MM.1S (cell line): ENCODE measurements around the gene ARGLU1.

Source experiments
- EZH2 ChIP-seq: fragments of 300-600 bp; sonication (generic); optimal IDR thresholded peaks from 2 replicates; pipeline ENCODE3; 2017; ENCODE audit warnings: low read depth, mild to moderate bottlenecking, antibody characterized with exemption, low read length, mixed read lengths
- EZH2phosphoT487 ChIP-seq: fragments of 300-600 bp; sonication (generic); IDR thresholded peaks from 2 replicates; pipeline ENCODE4 v1.6.1; 2018; ENCODE audit warnings: antibody characterized with exemption, low read length
- TF ChIP-seq, protein P1 (sequence below): fragments of 300-600 bp; sonication (generic); IDR thresholded peaks from 2 replicates; pipeline ENCODE4 v1.5.1; 2016; ENCODE audit warnings: antibody characterized with exemption, low read length, mixed read lengths

DNA sequence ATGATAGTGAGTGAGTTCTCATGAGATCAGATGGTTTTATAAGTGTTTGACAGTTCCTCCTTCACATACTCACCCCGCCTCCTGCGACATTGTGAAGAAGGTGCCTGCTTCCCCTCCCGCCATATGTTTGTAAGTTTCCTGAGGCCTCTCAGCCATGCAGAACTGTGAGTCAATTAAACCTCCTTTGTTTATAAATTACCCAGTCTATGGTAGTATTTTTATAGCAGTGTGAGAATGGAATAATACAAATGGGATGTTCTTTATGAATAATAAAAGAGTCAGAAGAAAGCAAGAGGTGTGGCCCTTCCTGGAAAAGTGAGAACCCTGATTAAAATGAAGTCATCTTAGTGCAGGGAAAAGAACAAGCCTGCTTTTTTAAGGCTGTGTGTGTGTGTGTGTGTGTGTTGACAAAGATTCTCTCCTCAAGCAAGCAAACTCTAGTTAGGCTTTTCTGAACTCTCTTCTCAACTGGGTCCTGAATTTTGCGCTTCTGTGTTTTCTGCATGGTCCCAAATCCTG is 18.8 kb upstream of the ARGLU1 start:
- TF ChIP-seq, protein P1, sequence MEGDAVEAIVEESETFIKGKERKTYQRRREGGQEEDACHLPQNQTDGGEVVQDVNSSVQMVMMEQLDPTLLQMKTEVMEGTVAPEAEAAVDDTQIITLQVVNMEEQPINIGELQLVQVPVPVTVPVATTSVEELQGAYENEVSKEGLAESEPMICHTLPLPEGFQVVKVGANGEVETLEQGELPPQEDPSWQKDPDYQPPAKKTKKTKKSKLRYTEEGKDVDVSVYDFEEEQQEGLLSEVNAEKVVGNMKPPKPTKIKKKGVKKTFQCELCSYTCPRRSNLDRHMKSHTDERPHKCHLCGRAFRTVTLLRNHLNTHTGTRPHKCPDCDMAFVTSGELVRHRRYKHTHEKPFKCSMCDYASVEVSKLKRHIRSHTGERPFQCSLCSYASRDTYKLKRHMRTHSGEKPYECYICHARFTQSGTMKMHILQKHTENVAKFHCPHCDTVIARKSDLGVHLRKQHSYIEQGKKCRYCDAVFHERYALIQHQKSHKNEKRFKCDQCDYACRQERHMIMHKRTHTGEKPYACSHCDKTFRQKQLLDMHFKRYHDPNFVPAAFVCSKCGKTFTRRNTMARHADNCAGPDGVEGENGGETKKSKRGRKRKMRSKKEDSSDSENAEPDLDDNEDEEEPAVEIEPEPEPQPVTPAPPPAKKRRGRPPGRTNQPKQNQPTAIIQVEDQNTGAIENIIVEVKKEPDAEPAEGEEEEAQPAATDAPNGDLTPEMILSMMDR: no peak
- no peak for TF ChIP-seq EZH2
- TF ChIP-seq EZH2phosphoT487: no peak
